NCI-H146 treated with DMSO at 0.1 percent for 48 hours (cell line): Measurements from ENCODE around the gene HAUS8.

Source experiments
- DNase-seq: peaks from one replicate; lab custom pipeline; 2025; ENCODE audit not compliant: unreplicated experiment; lab: John Stamatoyannopoulos, UW

HAUS8 gene

GRCh38 chr19:17076543-17076991, 1.3 kb upstream of the HAUS8 start:
- DNase-seq, result no peak

GRCh38 chr19:17075864-17076542, 751 bp upstream of the HAUS8 start:
- peak; percentile 26 for DNase-seq

GRCh38 chr19:17074634-17075034, 618 bp downstream of the HAUS8 start:
- DNase-seq, result no peak

- peak; percentile 91 for DNase-seq
Observed at GRCh38 chr19:17073869-17074633, 1.2 kb downstream of the HAUS8 start.

- DNase-seq, result no peak
Observed at GRCh38 chr19:17070912-17071311, 4.3 kb downstream of the HAUS8 start.

- DNase-seq, result no peak
Observed at GRCh38 chr19:17070421-17070820, 4.8 kb downstream of the HAUS8 start.

- no peak for DNase-seq
Observed at GRCh38 chr19:17069193-17069592, 6.1 kb downstream of the HAUS8 start.

GRCh38 chr19:17063428-17063827, 11.8 kb downstream of the HAUS8 start:
- no peak for DNase-seq

GRCh38 chr19:17061691-17062090, 13.6 kb downstream of the HAUS8 start:
- no peak for DNase-seq

GRCh38 chr19:17061205-17061604, 14.0 kb downstream of the HAUS8 start:
- no peak for DNase-seq

- DNase-seq, result no peak
Observed at GRCh38 chr19:17060802-17061201, 14.4 kb downstream of the HAUS8 start.

- DNase-seq, result no peak
Observed at GRCh38 chr19:17058236-17058635, 17.0 kb downstream of the HAUS8 start.

GRCh38 chr19:17055636-17056035, 19.6 kb downstream of the HAUS8 start:
- no peak for DNase-seq

GRCh38 chr19:17054746-17055145, 20.5 kb downstream of the HAUS8 start:
- no peak for DNase-seq

- peak; percentile 13 for DNase-seq
Observed at GRCh38 chr19:17052439-17052838, 22.8 kb downstream of the HAUS8 start.

- no peak for DNase-seq
Observed at GRCh38 chr19:17049711-17050280, 25.5 kb downstream of the HAUS8 start.

GRCh38 chr19:17048885-17049453, 26.3 kb downstream of the HAUS8 start:
- no peak for DNase-seq

- DNase-seq, result no peak
Observed at GRCh38 chr19:17045907-17046502, 29.2 kb downstream of the HAUS8 start.

- no peak for DNase-seq
Observed at GRCh38 chr19:17043744-17044143, 31.5 kb downstream of the HAUS8 start.

- no peak for DNase-seq
Observed at GRCh38 chr19:17041976-17042375, 33.3 kb downstream of the HAUS8 start.

GRCh38 chr19:17037966-17038500, 37.2 kb downstream of the HAUS8 start:
- DNase-seq, result no peak
